ENCODE results near the gene GPC5.
A peak's percentile ranks its signal among the peaks of the same experiment; 100 is the strongest.

The GPC5 gene

GRCh38 chr13:92074658-92075057 lies 676.2 kb downstream of the GPC5 start:
- peak; percentile 47 to 61 for DNase-seq

- DNase-seq = no peak
Measured at GRCh38 chr13:92097337-92097903, 699.0 kb downstream of the GPC5 start.

GRCh38 chr13:92101801-92102200 lies 703.4 kb downstream of the GPC5 start:
- DNase-seq = no peak

DNA sequence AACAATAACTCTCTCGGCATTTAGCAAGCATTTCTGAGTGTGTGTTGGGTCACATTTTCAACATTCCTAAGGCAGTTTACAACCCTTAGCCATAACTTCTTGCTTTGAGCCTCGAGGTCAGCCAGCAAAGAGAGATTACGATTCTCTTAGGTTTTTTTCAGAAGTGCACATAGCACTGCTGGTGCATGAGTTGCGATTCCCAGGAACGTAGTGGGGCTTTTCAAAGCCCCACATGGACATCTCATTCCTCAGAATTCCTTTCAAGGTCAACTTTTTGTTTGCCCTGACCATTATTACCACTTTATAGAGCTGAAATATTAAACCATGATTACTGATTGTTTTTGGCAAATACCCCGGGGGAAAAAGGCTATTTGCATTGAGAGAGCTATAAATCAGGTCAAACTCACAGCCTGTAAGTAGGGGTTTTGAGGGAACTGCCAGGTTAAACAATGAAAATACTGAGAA lies 705.3 kb downstream of the GPC5 start:
- no peak for DNase-seq

DNA sequence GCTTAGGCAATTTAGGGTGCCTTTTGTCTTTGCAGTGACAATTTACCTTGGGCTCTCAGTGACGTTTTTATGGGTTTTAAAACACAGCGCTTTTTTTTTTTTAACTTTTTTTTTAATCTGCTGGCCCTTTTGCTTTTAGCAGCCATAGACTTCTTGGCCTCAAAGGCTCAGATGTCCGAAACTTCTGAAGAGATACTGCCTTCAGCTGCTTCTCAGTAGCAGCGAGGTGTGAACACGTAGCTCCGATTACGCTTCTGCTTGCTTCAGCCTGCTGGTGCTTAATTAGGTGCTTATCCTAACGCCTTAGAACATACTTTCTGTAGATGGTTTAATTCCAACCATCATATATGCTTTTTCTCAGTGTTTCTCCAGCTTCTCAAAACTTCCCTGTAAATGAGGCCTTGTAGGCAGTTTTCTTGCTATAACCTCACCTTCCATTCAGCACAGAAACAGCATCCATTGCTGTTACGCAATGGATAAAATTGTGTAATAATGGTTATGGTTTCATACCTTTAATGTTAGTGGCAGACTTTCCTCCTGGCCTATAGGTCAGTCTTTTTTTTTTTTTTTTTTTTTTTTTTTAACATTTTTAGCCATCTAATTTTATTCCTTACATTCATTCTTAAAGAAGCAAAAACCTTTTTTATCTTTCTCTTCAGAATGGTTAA lies 723.9 kb downstream of the GPC5 start:
- DNase-seq = no peak

- no peak for DNase-seq
Measured at GRCh38 chr13:92126399-92126798, 728.0 kb downstream of the GPC5 start.

DNA sequence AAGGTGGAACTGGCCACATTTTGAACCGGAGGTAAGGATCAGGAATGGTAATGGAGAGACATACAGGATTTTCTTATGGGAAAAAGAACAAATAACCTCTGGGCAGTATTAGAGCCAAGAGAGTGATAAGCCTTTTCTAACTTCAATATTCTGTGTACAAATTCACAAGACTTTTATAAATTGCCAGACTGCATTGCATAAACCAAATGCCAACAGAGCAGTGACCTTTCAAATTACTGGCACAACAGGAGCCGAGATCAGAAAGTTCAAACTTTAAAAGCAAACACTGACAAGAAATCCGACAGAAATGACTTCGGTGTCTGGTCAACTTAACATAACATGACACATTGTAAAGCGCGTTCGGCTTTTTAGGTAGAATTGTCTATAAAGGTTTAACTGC lies 737.1 kb downstream of the GPC5 start:
- DNase-seq = no peak

GRCh38 chr13:92136449-92137155 lies 738.2 kb downstream of the GPC5 start:
- DNase-seq = no peak

DNA sequence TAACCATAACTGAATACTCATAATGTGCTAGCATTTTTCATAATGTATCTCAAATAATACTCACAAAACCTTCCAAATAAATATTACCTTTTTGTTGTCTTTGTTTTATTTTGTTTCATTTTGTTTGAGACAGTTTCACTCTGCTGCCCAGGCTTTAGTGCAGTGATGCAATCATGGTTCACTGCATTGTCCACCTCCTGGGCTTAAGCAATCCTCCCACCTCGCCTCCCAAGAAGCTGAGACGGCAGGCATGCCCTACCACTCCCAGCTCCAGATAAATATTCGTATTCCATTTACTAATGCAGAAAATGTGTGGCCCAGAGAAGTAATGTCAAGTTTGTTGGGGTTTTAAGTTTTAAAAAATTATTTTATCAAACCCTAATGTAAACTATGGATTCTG lies 739.1 kb downstream of the GPC5 start:
- no peak for DNase-seq

GRCh38 chr13:92143766-92144165 lies 745.3 kb downstream of the GPC5 start:
- no peak for DNase-seq

- DNase-seq = no peak
Measured at GRCh38 chr13:92150606-92151005, 752.2 kb downstream of the GPC5 start.

GRCh38 chr13:92158346-92158745 lies 759.9 kb downstream of the GPC5 start:
- DNase-seq = no peak

DNA sequence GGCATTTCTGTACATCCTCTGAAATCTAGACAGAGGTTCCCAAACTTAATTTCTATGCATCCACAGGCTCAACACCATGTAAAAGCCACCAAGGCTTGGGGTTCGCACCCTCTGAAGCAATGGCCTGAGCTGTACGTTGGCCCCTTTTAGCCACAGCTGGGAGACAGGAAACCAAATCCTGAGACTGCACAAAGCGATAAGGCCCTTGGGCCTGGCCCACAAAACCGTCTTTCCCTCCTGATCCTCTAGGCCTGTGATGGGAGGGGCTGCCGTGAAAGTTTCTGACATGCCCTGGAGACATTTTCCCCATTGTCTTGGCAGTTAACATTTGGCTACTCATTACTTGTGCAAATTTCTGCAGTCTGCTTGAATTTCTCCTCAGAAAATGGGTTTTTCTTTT lies 766.4 kb downstream of the GPC5 start:
- no peak for DNase-seq

DNA sequence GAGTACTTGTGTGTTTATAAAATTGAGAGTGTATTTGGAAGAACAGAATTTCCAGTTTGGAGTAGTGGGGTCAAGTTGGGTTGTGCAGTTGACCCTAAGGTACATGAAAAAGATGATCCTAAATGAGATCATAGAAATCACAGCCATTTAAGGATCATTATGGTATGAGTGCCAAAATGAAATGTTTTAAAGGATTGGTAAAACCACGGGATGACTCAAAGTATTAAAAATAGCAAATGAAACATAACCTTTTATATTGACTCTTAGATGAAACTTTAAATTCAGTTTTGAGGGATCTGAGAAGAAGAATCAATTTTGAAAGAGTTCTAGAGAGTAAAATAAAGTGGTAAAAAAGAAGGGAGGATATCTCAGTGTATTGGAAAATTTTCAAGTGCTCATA lies 773.8 kb downstream of the GPC5 start:
- DNase-seq = no peak

- DNase-seq = no peak
Measured at GRCh38 chr13:92173254-92173653, 774.8 kb downstream of the GPC5 start.

- peak; percentile 14 to 52 for DNase-seq
Measured at GRCh38 chr13:92175330-92175729, 776.9 kb downstream of the GPC5 start.

DNA sequence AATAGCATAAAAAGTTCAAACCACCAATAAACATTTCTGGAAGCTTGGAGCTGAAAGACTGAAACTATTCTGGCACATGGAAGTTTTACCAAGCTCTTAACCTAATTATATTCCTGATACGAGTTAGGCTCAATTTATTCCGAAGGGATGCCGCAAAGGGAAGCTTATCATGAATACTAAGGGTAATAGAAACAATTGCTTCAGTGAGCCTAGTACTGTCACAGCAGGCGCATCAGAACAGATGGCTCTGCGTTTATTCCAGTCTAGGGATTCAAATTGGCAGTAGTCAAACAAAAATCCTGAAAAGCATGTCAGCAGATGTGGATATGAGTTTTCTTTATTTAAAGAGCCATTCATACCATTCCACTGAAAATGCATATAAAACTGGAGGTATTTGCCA lies 779.5 kb downstream of the GPC5 start:
- DNase-seq = no peak

DNA sequence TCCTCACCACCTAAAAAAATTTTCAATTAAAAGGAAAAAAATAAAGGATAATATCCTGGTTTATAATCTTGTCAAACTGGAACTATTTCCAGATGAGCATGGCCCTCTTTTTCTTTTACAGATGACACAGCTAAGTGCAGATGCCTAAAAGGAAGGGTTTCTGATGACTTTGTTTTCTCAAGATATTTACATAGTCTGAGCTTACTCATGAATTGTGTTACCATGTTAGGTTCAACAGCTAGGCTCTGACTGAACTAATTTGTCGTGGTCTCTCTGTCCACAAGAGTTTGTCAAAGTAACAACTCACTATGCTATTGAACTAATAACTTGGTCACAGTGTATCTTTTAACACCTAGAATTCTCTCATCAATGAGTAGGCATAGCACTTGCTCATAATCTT lies 780.8 kb downstream of the GPC5 start:
- no peak for DNase-seq

- peak; percentile 21 to 74 for DNase-seq
Measured at GRCh38 chr13:92187378-92187989, 789.1 kb downstream of the GPC5 start.

DNA sequence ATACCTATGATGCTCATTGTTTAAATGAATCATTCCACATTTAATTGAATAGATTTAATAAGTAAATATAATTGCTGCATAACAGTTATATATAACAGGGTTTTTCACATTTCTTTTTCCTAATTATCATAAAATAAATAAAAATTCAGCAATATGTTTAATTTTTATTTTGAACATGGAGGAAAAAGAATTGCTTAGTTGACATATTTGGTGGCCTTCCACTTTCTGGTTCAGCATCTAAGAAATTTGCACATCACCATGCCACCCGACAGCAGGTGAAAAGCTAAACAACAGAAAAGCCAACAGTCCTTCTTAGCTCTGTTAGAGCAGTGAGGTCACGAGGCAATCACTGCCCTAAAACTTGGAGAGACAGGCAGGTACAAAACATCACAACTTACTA lies 790.2 kb downstream of the GPC5 start:
- no peak for DNase-seq

DNA sequence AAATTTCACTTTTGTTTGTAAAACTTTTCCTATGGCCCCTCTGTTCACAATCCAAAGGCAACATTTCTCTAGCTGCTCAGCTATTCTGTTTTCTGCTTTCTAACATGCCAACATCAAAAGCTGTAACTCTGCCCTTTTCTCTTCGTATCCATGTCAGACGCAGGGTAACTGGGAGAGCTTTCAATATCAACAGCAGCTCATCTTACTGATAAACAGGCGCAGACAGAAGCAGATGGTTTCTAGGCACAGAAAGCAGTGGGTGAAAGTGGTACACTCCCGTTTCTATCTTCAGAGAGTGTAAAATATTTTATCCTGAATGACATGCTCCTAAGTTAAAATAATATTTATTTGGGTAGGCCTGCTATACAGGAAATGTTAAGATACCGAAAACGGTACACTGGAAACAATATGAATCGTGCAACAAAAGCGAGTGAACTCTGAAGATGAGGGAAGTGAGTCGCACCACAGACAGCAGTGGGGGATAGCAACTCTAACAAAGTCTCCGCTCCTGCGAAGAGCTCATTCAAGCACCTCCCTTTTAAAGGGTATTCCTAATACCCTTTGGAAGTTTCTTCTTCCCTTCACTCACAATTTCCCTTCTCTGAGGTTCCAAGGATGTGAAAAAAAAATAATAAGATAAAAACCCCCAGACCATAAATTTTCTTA lies 798.3 kb downstream of the GPC5 start:
- no peak for DNase-seq

GRCh38 chr13:92197669-92198068 lies 799.2 kb downstream of the GPC5 start:
- no peak for DNase-seq

GRCh38 chr13:92218615-92219014 lies 820.2 kb downstream of the GPC5 start:
- no peak for DNase-seq

All from NCI-H526 (cell line).